GM23338 (cell line): Measurements from ENCODE around the gene SIRT2. TPM values are rescaled to one million over a fixed set of nuclear protein-coding genes. Genes with fewer than 3 reads are reported as not detected.

Experiments used
- ATAC-seq: fragments of 200-7000 bp; cut with Tn5 transposase; 3 replicates; pipeline ENCODE4 v1.9.1; 2020
- DNase-seq: peaks from one replicate; pipeline ENCODE4 v3.0.0-alpha.2; 2015; ENCODE audit warnings: low spot score
- H2AFZ ChIP-seq: fragments of 200-600 bp; sonication (generic); 2 replicates; pipeline ENCODE4 v1.8.0; 2016; ENCODE audit warnings: antibody characterized with exemption, mild to moderate bottlenecking, moderate library complexity
- H3F3A ChIP-seq: fragments of 200-600 bp; sonication (generic); replicated peaks from 2 replicates; pipeline ENCODE4 v1.8.0; 2017; ENCODE audit warnings: antibody characterized with exemption, mixed run types, low read depth
- H3K27ac ChIP-seq: fragments of 200-600 bp; sonication (generic); 2 replicates; pipeline ENCODE4 v1.6.1; 2016; ENCODE audit warnings: low read depth
- H3K27me3 ChIP-seq: fragments of 200-600 bp; sonication (generic); 2 replicates; pipeline ENCODE4 v1.8.0; 2016; ENCODE audit warnings: mild to moderate bottlenecking, mixed run types, moderate library complexity; ENCODE audit not compliant: insufficient read depth
- H3K36me3 ChIP-seq: fragments of 200-600 bp; sonication (generic); 2 replicates; pipeline ENCODE4 v1.8.0; 2016; ENCODE audit warnings: mild to moderate bottlenecking; ENCODE audit not compliant: insufficient read depth
- H3K4me1 ChIP-seq: fragments of 200-600 bp; sonication (generic); 2 replicates; pipeline ENCODE4 v1.8.0; 2016; ENCODE audit warnings: mild to moderate bottlenecking, moderate library complexity; ENCODE audit not compliant: insufficient read depth
- H3K4me2 ChIP-seq: fragments of 200-600 bp; sonication (generic); 2 replicates; pipeline ENCODE4 v1.7.1; 2017; ENCODE audit warnings: mixed run types
- H3K4me3 ChIP-seq: fragments of 200-600 bp; sonication (generic); 2 replicates; pipeline ENCODE4 v1.6.1; 2016; ENCODE audit warnings: mixed run types
- H3K79me2 ChIP-seq: fragments of 200-600 bp; sonication (generic); replicated peaks from 2 replicates; pipeline ENCODE4 v1.8.0; 2017; ENCODE audit warnings: mild to moderate bottlenecking; ENCODE audit not compliant: insufficient read depth
- H3K9me2 ChIP-seq: fragments of 200-600 bp; sonication (generic); 2 replicates; pipeline ENCODE4 v1.8.0; 2017; ENCODE audit not compliant: insufficient read depth
- H4K20me1 ChIP-seq: fragments of 200-600 bp; sonication (generic); replicated peaks from 2 replicates; pipeline ENCODE4 v1.8.0; 2017; ENCODE audit warnings: mild to moderate bottlenecking; ENCODE audit not compliant: insufficient read depth
- H3K27ac Mint-ChIP-seq: 2 replicates; pipeline ENCODE4 v1.8.0; 2020; ENCODE audit warnings: inconsistent platforms, mild to moderate bottlenecking, moderate library complexity, mixed read lengths
- H3K27me3 Mint-ChIP-seq: 3 replicates; pipeline ENCODE4 v1.8.0; 2022; ENCODE audit warnings: low read depth, mild to moderate bottlenecking, moderate library complexity, mixed read lengths, inconsistent platforms; ENCODE audit not compliant: insufficient read depth, poor library complexity
- H3K36me3 Mint-ChIP-seq: 3 replicates; pipeline ENCODE4 v1.8.0; 2021; ENCODE audit warnings: low read depth, mild to moderate bottlenecking, inconsistent platforms, moderate library complexity, mixed read lengths
- H3K4me1 Mint-ChIP-seq: 3 replicates; pipeline ENCODE4 v1.8.0; 2020; ENCODE audit warnings: mild to moderate bottlenecking, inconsistent platforms, mixed read lengths
- H3K4me3 Mint-ChIP-seq: 3 replicates; pipeline ENCODE4 v1.8.0; 2021; ENCODE audit warnings: moderate library complexity, mild to moderate bottlenecking, inconsistent platforms, mixed read lengths
- H3K9me3 Mint-ChIP-seq: 3 replicates; pipeline ENCODE4 v1.8.0; 2020; ENCODE audit warnings: moderate library complexity, mild to moderate bottlenecking, inconsistent platforms, mixed read lengths
- EZH2 ChIP-seq: fragments of 200-600 bp; sonication (generic); IDR thresholded peaks from one replicate; pipeline ENCODE4 v1.8.0; 2017; ENCODE audit warnings: antibody characterized with exemption, mild to moderate bottlenecking, low read depth; ENCODE audit not compliant: unreplicated experiment
- EZH2phosphoT487 ChIP-seq: fragments of 200-600 bp; sonication (generic); IDR thresholded peaks from one replicate; pipeline ENCODE4 v1.8.1; 2018; ENCODE audit warnings: antibody characterized with exemption; ENCODE audit not compliant: unreplicated experiment
- JUNB ChIP-seq: IDR thresholded peaks from one replicate; pipeline ENCODE4 v1.6.1; 2016; ENCODE audit warnings: antibody characterized with exemption; ENCODE audit not compliant: unreplicated experiment
- POLR2AphosphoS5 ChIP-seq: IDR thresholded peaks from 2 replicates; pipeline ENCODE4 v1.6.1; 2016; ENCODE audit warnings: antibody characterized with exemption, low read depth
- ZNF331 ChIP-seq: fragments of 250-450 bp; sonication (Bioruptor Pico); IDR thresholded peaks from 2 replicates; pipeline ENCODE4 v1.5.0; 2020; ENCODE audit warnings: low read depth, mild to moderate bottlenecking, moderate library complexity
- ZNF462 ChIP-seq: fragments of 250-450 bp; sonication (Bioruptor Pico); IDR thresholded peaks from 2 replicates; pipeline ENCODE4 v1.5.0; 2020; ENCODE audit warnings: mild to moderate bottlenecking, moderate library complexity
- polyA plus RNA-seq: library from polyadenylated mRNA; unstranded; fragments of >200 nt; fragmentation: Nextera tagmentation; extraction: Ambion mirVana; gene quantifications from 2 replicates; pipeline ENCODE4 v1.2.1, GENCODE V29; 2016
- total RNA-seq: library from RNA; depleted of rRNA; stranded (reverse); fragments of >200 nt; shearing (Covaris generic); gene quantifications from 2 replicates; pipeline ENCODE4 v1.2.3, GENCODE V29; 2014

SIRT2 gene
- total and polyA plus RNA-seq, 2 experiments from 2014 or later: 2.7 to 8.4 TPM

GRCh38 chr19:38848299-38849146, 50.9 kb downstream of the SIRT2 start:
- peak overlapping the region; percentile 72 for H3K4me3 ChIP-seq
- peaks cover 56% of the 10 kb centered on the region for H3F3A ChIP-seq
- peaks cover 11% of the 10 kb centered on the region; the same call in 1 of the 2 replicates for H3K4me1 ChIP-seq
- H2AFZ ChIP-seq: no peak overlapping the region
- H3K27me3 Mint-ChIP-seq: peaks cover 44% of the 10 kb centered on the region
- H3K36me3 ChIP-seq: peaks cover 45% of the 10 kb centered on the region
- H3K4me2 ChIP-seq: peak overlapping the region; percentile 95
- H3K4me1 Mint-ChIP-seq: peaks cover 34% of the 10 kb centered on the region
- H4K20me1 ChIP-seq: peaks cover 45% of the 10 kb centered on the region
- peak overlapping the region; percentile 99 for H3K27ac Mint-ChIP-seq
- H3K4me3 Mint-ChIP-seq: peak overlapping the region; percentile 92
- peak overlapping the region; percentile 98 for H3K27ac ChIP-seq
- DNase-seq: no peak
- no peaks in the 10 kb centered on the region for H3K9me2 ChIP-seq
- H3K79me2 ChIP-seq: peaks cover 58% of the 10 kb centered on the region
- peaks cover 8% of the 10 kb centered on the region; the same call in 2 of the 3 replicates for H3K9me3 Mint-ChIP-seq
- no peak for ATAC-seq
- no peaks in the 10 kb centered on the region for H3K27me3 ChIP-seq
- H3K36me3 Mint-ChIP-seq: peaks cover 59% of the 10 kb centered on the region
- TF ChIP-seq JUNB (no peak), POLR2AphosphoS5 (no peak), ZNF462 (CRISPR knock-in tag) (no peak), EZH2 (no peak), ZNF331 (CRISPR knock-in tag) (no peak), EZH2phosphoT487 (no peak)
